A673 (cell line): Measurements from ENCODE around the gene PGAM1. TPM values are rescaled to one million over a fixed set of nuclear protein-coding genes. Genes with fewer than 3 reads are reported as not detected.
A peak's percentile ranks its signal among the peaks of the same experiment; 100 is the strongest.

Experiments used
- BruUV-seq: library from RNA; stranded (reverse); fragments of 400-500 nt; replicated peaks from 2 replicates; lab custom pipeline; 2021; lab: Mats Ljungman, UMichigan
- CTCF ChIA-PET: fragments of 300-600 bp; sonication (Branson Sonifier 250); formaldehyde crosslinking; loops from one replicate; lab custom pipeline; 2022; ENCODE audit warnings: antibody characterized with exemption; lab: Charles Lee
- POLR2A ChIA-PET: fragments of 300-600 bp; sonication (Branson Sonifier 250); formaldehyde crosslinking; loops from one replicate; lab custom pipeline; 2022; ENCODE audit warnings: antibody characterized with exemption; ENCODE audit not compliant: low non-redundant PET; lab: Charles Lee
- DNase-seq: peaks from one replicate; pipeline ENCODE4 v3.0.0-alpha.2; 2015; ENCODE audit warnings: low spot score
- H3K27ac ChIP-seq: fragments of 200-600 bp; sonication (generic); 2 replicates; pipeline ENCODE4 v1.5.1; 2016; ENCODE audit warnings: mixed run types, low read depth, mild to moderate bottlenecking, mixed read lengths, antibody characterized with exemption, low read length; ENCODE audit not compliant: poor library complexity, severe bottlenecking
- H3K27me3 ChIP-seq: fragments of 200-600 bp; sonication (generic); replicated peaks from 2 replicates; pipeline ENCODE4 v1.6.1; 2017; ENCODE audit warnings: mixed run types, low read depth, mild to moderate bottlenecking, mixed read lengths, antibody characterized with exemption, low read length; ENCODE audit not compliant: insufficient read depth, poor library complexity
- H3K36me3 ChIP-seq: fragments of 200-600 bp; sonication (generic); 2 replicates; pipeline ENCODE4 v1.6.1; 2016; ENCODE audit warnings: mixed run types, mild to moderate bottlenecking, mixed read lengths, antibody characterized with exemption, low read length; ENCODE audit not compliant: insufficient read depth, poor library complexity, severe bottlenecking
- H3K4me1 ChIP-seq: fragments of 200-600 bp; sonication (generic); 2 replicates; pipeline ENCODE4 v1.6.1; 2017; ENCODE audit warnings: mixed run types, mild to moderate bottlenecking, mixed read lengths, antibody characterized with exemption, low read length; ENCODE audit not compliant: insufficient read depth, poor library complexity, severe bottlenecking
- H3K4me3 ChIP-seq: fragments of 200-600 bp; sonication (generic); 2 replicates; pipeline ENCODE4 v1.5.1; 2016; ENCODE audit warnings: low read depth, mixed run types, mild to moderate bottlenecking, mixed read lengths, low read length; ENCODE audit not compliant: poor library complexity, severe bottlenecking
- H3K9me3 ChIP-seq: fragments of 200-600 bp; sonication (generic); 2 replicates; pipeline ENCODE4 v1.6.1; 2016; ENCODE audit warnings: mixed run types, low read depth, mild to moderate bottlenecking, mixed read lengths, antibody characterized with exemption, low read length; ENCODE audit not compliant: poor library complexity, severe bottlenecking
- EZH2 ChIP-seq: fragments of 200-600 bp; sonication (generic); IDR thresholded peaks from 2 replicates; pipeline ENCODE4 v1.6.1; 2017; ENCODE audit warnings: borderline replicate concordance, low read depth, mild to moderate bottlenecking, mixed read lengths, antibody characterized with exemption, low read length; ENCODE audit not compliant: poor library complexity, severe bottlenecking
- intact Hi-C: fragments of 100-400 bp; cut with micrococcal nuclease; formaldehyde crosslinking; loops from one replicate; pipeline ENCODE4 v1.10.0; 2022; ENCODE audit not compliant: unreplicated experiment
- total RNA-seq: library from RNA; stranded (reverse); gene quantifications from 2 replicates; pipeline ENCODE4 v1.2.3, GENCODE V29; 2021
- TF ChIP-seq, protein P1 (sequence below): fragments of 300-800, 200-600 bp; sonication (generic); conservative IDR thresholded peaks from 2 replicates; pipeline ENCODE4 v1.5.1; 2017; ENCODE audit warnings: low read depth, mild to moderate bottlenecking, antibody characterized with exemption, low read length, moderate library complexity, mixed read lengths

The PGAM1 gene
- total RNA-seq, 1 experiment from 2014 or later: 668 TPM

DNA sequence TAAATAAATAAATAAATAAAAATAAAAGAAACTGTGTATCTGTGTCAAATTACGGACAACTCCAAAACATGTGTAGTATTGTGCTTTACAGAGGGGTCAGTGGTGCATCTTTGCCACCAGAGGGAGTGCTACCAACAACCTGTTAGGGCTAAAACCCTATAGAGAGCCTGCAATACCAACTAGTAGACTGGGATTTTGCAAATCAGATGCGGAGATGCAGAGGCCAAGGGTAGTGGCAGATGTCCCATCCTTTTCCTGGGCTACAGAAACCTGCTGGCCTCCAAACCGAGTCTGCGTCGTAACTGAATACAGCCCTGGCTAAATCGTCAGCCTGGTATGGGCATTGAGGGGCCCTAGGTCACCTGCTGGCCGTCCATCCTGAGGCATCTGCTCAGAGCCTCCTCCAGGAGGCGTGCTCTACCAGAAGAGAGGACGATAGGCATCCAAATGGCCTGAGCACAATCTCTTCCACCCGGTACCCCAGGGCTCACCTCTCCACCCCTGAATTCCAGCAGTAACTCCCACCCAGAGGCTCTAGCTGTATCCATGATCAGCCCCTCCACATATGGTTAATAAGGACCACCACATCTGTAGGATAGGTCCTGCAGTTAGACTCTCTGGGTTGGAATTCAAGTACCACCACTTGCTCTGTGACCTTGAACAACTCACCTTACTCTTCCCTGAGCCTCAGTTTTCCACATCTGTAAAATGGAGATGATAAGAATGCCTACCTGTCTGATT, 18.6 kb upstream of the PGAM1 start:
- no TSS peak for BruUV-seq
- H3K4me1 ChIP-seq: no peaks in the 10 kb centered on the region
- no peaks in the 10 kb centered on the region for H3K9me3 ChIP-seq
- H3K4me3 ChIP-seq: peak overlapping the region; percentile 20
- peak; percentile 89 for DNase-seq
- no peaks in the 10 kb centered on the region for H3K27me3 ChIP-seq
- ChIA-PET CTCF (no interaction called here), POLR2A (no interaction called here)
- intact Hi-C loops: loop anchor here (1.0 to 2.0 kb wide), 2 partner anchors 146 to 205 kb away; no protein-coding TSS in a partner anchor
- TF ChIP-seq, protein P1, sequence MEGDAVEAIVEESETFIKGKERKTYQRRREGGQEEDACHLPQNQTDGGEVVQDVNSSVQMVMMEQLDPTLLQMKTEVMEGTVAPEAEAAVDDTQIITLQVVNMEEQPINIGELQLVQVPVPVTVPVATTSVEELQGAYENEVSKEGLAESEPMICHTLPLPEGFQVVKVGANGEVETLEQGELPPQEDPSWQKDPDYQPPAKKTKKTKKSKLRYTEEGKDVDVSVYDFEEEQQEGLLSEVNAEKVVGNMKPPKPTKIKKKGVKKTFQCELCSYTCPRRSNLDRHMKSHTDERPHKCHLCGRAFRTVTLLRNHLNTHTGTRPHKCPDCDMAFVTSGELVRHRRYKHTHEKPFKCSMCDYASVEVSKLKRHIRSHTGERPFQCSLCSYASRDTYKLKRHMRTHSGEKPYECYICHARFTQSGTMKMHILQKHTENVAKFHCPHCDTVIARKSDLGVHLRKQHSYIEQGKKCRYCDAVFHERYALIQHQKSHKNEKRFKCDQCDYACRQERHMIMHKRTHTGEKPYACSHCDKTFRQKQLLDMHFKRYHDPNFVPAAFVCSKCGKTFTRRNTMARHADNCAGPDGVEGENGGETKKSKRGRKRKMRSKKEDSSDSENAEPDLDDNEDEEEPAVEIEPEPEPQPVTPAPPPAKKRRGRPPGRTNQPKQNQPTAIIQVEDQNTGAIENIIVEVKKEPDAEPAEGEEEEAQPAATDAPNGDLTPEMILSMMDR: peak; percentile 82
- TF ChIP-seq EZH2: no peak
- H3K27ac ChIP-seq: no peak overlapping the region
- H3K36me3 ChIP-seq: no peaks in the 10 kb centered on the region

DNA sequence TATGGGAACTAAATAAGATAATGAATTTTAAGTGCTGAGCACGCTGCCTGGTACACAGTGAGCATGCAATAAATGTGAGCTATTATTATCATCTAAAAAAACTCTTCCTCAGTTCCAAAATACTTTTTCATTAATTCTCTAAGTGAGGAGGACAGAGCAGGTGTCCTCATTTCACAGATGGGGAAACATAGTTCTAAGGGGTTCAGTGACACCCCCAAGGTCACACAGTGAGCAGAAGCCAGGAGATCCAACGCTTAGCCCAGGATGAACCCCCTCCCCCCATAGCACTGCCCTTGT, 18.1 kb upstream of the PGAM1 start:
- no peaks in the 10 kb centered on the region for H3K36me3 ChIP-seq
- CTCF ChIA-PET: no interaction called here
- no peak overlapping the region for H3K4me3 ChIP-seq
- POLR2A ChIA-PET: no interaction called here
- no TSS peak for BruUV-seq
- no peaks in the 10 kb centered on the region for H3K27me3 ChIP-seq
- no peak overlapping the region for H3K27ac ChIP-seq
- H3K9me3 ChIP-seq: no peaks in the 10 kb centered on the region
- DNase-seq: no peak
- no peaks in the 10 kb centered on the region for H3K4me1 ChIP-seq
- intact Hi-C loops: loop anchor here (1.0 to 2.0 kb wide), 2 partner anchors 145 to 205 kb away; no protein-coding TSS in a partner anchor
- TF ChIP-seq, protein P1: no peak
- no peak for TF ChIP-seq EZH2

DNA sequence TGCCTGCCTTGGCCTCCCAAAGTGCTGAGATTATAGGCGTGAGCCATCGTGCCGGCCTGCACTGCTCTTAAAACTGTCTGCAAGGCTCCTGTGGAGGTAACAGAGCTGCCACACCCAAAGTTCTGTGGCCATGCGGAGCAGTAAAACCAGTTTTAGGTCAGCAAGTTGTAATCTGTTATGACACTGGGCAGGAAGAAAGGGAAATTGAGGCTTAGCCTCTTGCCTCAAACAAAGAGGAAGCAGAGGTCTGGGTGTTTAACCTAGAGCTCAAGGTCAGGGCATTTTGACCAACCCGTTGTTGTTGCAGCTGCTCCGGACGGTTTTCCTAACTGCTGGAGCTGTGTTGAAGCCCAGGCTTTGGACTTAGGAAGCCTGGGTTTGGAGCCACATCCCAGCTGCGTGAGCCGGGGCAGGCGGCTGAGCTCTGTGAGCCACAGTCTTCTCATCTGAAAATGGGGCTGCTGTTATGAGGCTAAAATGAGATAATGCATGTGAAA, 17.4 kb upstream of the PGAM1 start:
- TF ChIP-seq, protein P1: no peak
- no peak for TF ChIP-seq EZH2
- no peak for DNase-seq
- Histone ChIP-seq H3K36me3 (no peaks in the 10 kb centered on the region), H3K27me3 (no peaks in the 10 kb centered on the region), H3K27ac (no peak overlapping the region), H3K4me3 (no peak overlapping the region), H3K4me1 (no peaks in the 10 kb centered on the region), H3K9me3 (no peaks in the 10 kb centered on the region)
- no TSS peak for BruUV-seq
- POLR2A ChIA-PET: no interaction called here
- intact Hi-C loops: no loop called here
- CTCF ChIA-PET: no interaction called here
